Aorta (tissue), 5 donors: ENCODE results near the gene TARBP2. TPM values are rescaled to one million over a fixed set of nuclear protein-coding genes. Genes with fewer than 3 reads are reported as not detected.

Experiments
- ATAC-seq: fragments of 200-7000 bp; cut with Tn5 transposase; one replicate; pipeline ENCODE4 v1.9.1; 2022; ENCODE audit warnings: moderate library complexity; ENCODE audit not compliant: low FRiP score
- DNase-seq, 2 donors: peaks; one replicate each; pipeline ENCODE4 v3.0.0-alpha.2; 2020
- H3K27ac ChIP-seq, 2 donors: one replicate each; pipeline ENCODE4 v1.5.1; 2013; ENCODE audit warnings: low read length in 2 of 2, mild to moderate bottlenecking in 2 of 2, moderate library complexity in 2 of 2, control low read depth in 1 of 2, inconsistent platforms in 1 of 2, low read depth in 1 of 2
- H3K27me3 ChIP-seq, 2 donors: one replicate each; pipeline ENCODE4 v1.6.1; 2013; ENCODE audit warnings: control low read depth in 1 of 2, low read length in 1 of 2, mild to moderate bottlenecking in 1 of 2, moderate library complexity in 1 of 2; ENCODE audit not compliant: insufficient read depth in 2 of 2, control insufficient read depth in 1 of 2
- H3K36me3 ChIP-seq, 2 donors: one replicate each; pipeline ENCODE4 v1.6.1; 2013; ENCODE audit warnings: control low read depth in 1 of 2, low read length in 1 of 2, mild to moderate bottlenecking in 1 of 2; ENCODE audit not compliant: insufficient read depth in 2 of 2, control insufficient read depth in 1 of 2
- H3K4me1 ChIP-seq, 2 donors: one replicate each; pipeline ENCODE4 v1.6.1; 2013; ENCODE audit warnings: low read length in 2 of 2, control low read depth in 1 of 2, mild to moderate bottlenecking in 1 of 2, moderate library complexity in 1 of 2; ENCODE audit not compliant: insufficient read depth in 2 of 2, control insufficient read depth in 1 of 2
- H3K4me3 ChIP-seq, 2 donors: one replicate each; pipeline ENCODE4 v1.5.1; 2013; ENCODE audit warnings: low read length in 2 of 2, control low read depth in 1 of 2, mild to moderate bottlenecking in 1 of 2
- H3K9me3 ChIP-seq: one replicate; pipeline ENCODE4 v1.6.1; 2013; ENCODE audit warnings: mild to moderate bottlenecking, low read length; ENCODE audit not compliant: control insufficient read depth
- WGBS, 2 donors: extraction: QIAGEN DNeasy Blood & Tissue Kit; methylation state at CpG; one replicate each; pipeline ENCODE4 v1.1.7; 2013; 5-methylcytosine and 5-hydroxymethylcytosine counted together
- intact Hi-C, 2 donors: fragments of 100-400 bp; cut with DNase I; formaldehyde crosslinking; loops; one replicate each; pipeline versions ENCODE4 v1.14.2 to v1.15.0; 2022
- polyA plus RNA-seq, 2 donors: library from polyadenylated mRNA; stranded (reverse); fragments of 200-250 nt; gene quantifications; one replicate each; pipeline ENCODE4 v1.2.3, GENCODE V29; 2013
- total RNA-seq, 2 donors: library from RNA; stranded (reverse); fragmentation: NEBNext Ultra II Directional; extraction: Animal tissue kit (Norgen Biotek cat#: 25700); gene quantifications; one replicate each; pipeline ENCODE4 v1.2.1, GENCODE V29; 2021
- donor health status: healthy with polysubstance abuse.
- donor health status: Bipolar disorder and iron deficiency.
- donor health status: DM: no; HTN: no; CAD: no.
- donor health status: DM: no; HTN: no; CAD: no.
- donor health status: DM: yes; HTN: yes; CAD: no.

TARBP2 gene
- total and polyA plus RNA-seq, 4 donors = 8.8 to 36.3 (median 17.0) TPM

DNA sequence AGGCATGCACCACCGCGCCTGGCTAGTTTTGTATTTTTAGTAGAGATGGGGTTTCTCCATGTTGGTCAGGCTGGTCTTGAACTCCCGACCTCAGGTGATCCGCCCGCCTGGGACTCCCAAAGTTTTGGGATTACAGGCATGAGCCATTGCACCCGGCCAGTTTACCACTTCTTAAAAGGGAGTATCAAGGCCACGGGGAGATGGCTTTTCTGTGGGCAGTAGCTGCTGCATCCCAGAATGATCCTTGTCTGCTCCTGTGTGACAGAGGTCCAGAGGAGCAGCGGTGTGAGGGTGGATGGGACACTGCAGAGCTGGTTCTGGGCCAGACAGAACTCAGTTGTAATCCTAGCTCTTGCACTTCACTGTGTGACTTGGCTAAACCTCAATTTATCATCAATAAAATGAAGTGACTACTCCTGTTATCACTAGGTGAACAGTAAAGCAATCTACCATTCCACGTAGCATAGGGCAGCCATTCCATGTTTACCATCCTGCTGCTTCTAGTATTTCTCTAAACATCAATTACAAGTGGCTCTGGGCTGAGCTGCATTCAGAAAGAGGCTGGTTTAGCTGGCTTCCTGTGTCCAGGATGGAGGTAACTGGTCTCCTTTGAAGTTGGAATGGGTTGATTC, 9.2 kb downstream of the TARBP2 start:
- Histone ChIP-seq H3K4me1 (no peaks in the 10 kb centered on the region), H3K27me3 (no peaks in the 10 kb centered on the region), H3K4me3 (no peak overlapping the region), H3K36me3 (peaks cover 6 to 9% of the 10 kb centered on the region in 2 donors), H3K9me3 (no peaks in the 10 kb centered on the region), H3K27ac (no peak overlapping the region)
- intact Hi-C loops = loop anchor here in 1 of 2 donors (5.0 kb wide), 1 partner anchor 38 kb away; no protein-coding TSS in a partner anchor
- DNase-seq (peak in 1 of 2 donors; percentile 69), ATAC-seq (no peak)
- 83 to 85% methylated on average over 9 of the region's 9 CpGs for WGBS, 2 donors

DNA sequence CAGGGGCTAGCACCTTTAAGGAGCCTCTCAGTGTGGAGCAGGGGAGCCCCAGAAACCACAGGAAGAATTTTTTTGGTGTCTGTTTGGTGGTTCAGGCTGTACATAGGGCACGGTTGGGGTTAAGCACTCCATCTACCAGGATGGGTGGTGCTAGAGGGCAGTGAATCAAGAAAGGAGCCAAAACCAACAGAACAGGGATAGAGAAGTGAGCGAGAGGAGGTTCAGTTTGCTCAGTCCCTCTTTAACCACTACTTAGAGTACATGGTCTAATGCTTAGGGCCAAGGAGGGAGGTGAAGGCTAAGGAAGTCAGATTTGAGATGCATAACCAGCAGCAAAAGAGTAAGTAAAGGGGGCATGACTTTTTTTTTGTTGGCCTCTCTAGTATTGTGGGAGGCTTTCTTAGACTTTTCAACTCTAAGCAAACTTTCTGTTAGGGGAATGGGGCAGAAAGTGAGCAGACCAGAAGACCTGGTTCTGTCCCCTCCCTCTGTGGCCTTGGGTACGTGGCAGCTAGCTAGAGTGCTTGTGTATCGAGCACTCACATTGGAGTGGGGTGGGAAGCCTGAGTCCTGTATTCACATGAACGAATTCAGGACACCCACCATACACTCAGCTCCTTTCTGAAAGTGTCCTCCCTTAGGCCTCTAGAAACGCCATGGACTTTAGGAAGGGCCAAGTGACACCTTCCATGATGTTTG, 12.8 kb downstream of the TARBP2 start:
- H3K36me3 ChIP-seq = peaks cover 6 to 15% of the 10 kb centered on the region in 2 donors
- H3K4me3 ChIP-seq = no peak overlapping the region
- intact Hi-C loops = loop anchor here in 1 of 2 donors (5.0 kb wide), 1 partner anchor 42 kb away; no protein-coding TSS in a partner anchor

DNA sequence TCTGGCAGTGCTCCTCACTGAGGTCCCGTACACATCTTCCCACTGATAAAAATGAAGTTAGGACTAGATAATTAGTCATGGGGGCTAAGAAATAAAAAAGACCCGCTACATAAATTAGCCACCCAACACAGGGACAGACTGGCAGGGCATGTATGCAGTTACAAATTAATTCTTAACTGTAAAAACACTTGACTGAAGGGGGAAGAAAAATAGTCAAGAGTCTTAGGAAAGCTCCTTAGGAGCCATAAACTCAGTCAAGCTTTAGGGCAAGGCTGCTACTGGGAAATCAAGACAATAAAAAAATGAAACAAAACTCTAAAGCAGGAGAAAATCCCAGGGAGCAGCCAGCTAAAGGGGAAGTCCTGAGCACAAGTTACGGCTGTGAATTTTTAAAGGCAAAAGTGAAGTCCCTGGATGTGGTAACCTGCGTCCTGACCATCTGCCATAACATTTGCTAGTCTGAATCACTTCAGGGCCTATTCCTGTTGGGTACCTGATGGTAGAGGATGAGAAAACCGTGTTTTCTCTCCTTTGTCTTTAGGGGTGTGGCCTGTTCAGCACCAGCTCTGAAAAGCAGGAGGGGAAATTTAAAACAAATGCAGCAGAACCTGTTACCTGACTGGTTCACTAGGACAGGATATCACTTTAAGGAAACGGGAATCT, 13.7 kb downstream of the TARBP2 start:
- Histone ChIP-seq H3K4me3 (no peak overlapping the region), H3K27ac (no peak overlapping the region), H3K36me3 (peaks cover 6 to 17% of the 10 kb centered on the region in 2 donors), H3K4me1 (no peaks in the 10 kb centered on the region), H3K27me3 (no peaks in the 10 kb centered on the region), H3K9me3 (no peaks in the 10 kb centered on the region)
- ATAC-seq (no peak), DNase-seq (no peak)
- intact Hi-C loops = loop anchor here in 1 of 2 donors (5.0 kb wide), 1 partner anchor 42 kb away; no protein-coding TSS in a partner anchor
- WGBS, 2 donors = 70 to 74% methylated on average over 6 of the region's 6 CpGs

More for the DNA sequence above, 12.8 kb downstream of the TARBP2 start:
- no peaks in the 10 kb centered on the region for H3K27me3 ChIP-seq
- H3K27ac ChIP-seq = no peak overlapping the region
- no peak for DNase-seq
- WGBS, 2 donors = 49 to 54% methylated on average over 6 of the region's 6 CpGs
- H3K9me3 ChIP-seq = no peaks in the 10 kb centered on the region
- H3K4me1 ChIP-seq = no peaks in the 10 kb centered on the region
- ATAC-seq = no peak

DNA sequence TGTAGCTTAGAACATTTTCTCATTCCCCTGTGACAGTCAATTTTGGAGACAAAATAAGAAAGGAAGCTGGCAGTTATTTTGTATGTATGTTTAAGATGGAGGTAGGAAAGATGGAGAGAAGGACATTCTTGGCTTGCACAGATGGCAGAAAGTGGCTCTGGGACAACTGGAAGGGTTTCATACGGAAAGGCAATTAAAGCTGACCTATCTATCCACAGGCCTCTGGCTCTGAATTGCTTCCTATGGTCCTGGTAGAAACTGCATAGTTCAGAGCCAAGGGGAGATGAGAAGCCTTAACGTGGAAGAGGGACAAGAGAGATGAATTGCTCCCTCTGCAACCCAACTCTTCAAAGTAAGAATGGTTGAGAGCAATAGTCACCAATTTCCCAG, 14.2 kb downstream of the TARBP2 start:
- Histone ChIP-seq H3K4me1 (no peaks in the 10 kb centered on the region), H3K9me3 (no peaks in the 10 kb centered on the region), H3K36me3 (peaks cover 6 to 17% of the 10 kb centered on the region in 2 donors), H3K27ac (no peak overlapping the region), H3K27me3 (no peaks in the 10 kb centered on the region), H3K4me3 (no peak overlapping the region)
- intact Hi-C loops = no loop called here
- DNase-seq = no peak
- WGBS, 2 donors = 59 to 64% methylated on average over 2 of the region's 2 CpGs
- no peak for ATAC-seq

- Histone ChIP-seq H3K27me3 (no peaks in the 10 kb centered on the region), H3K4me3 (no peak overlapping the region), H3K27ac (no peak overlapping the region), H3K4me1 (no peaks in the 10 kb centered on the region), H3K36me3 (peaks cover 7 to 19% of the 10 kb centered on the region in 2 donors), H3K9me3 (no peaks in the 10 kb centered on the region)
- WGBS, 2 donors = 77 to 82% methylated on average over 13 of the region's 13 CpGs
- intact Hi-C loops = no loop called here
- DNase-seq (no peak), ATAC-seq (no peak)
These were observed 15.8 kb downstream of the TARBP2 start for GRCh38 chr12:53516758-53517455.

DNA sequence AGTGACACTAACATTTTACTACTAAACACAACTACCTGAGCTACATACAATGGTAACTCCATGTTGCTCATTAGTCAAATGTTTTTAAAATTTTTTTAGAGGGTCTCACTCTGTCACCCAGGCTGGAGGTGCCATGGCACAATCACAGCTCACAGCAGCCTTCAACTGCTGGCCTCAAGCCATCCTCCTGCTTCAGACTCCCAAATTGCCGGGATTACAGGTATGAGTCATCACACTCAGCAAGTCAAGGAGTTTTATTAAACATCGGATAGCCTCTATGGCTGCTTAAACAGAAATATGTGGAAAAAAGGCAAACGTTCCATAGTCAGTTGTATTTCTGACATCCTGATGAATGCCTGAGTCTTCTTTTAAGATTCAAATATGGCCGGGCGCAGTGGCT, 17.3 kb downstream of the TARBP2 start:
- no peak for DNase-seq
- H3K27me3 ChIP-seq = no peaks in the 10 kb centered on the region
- H3K36me3 ChIP-seq = peaks cover 3 to 19% of the 10 kb centered on the region in 2 donors
- no peak overlapping the region for H3K27ac ChIP-seq
- no peaks in the 10 kb centered on the region for H3K4me1 ChIP-seq
- intact Hi-C loops = no loop called here
- no peaks in the 10 kb centered on the region for H3K9me3 ChIP-seq
- no peak overlapping the region for H3K4me3 ChIP-seq
- WGBS, 2 donors = 53% methylated on average over 5 of the region's 5 CpGs
- no peak for ATAC-seq

DNA sequence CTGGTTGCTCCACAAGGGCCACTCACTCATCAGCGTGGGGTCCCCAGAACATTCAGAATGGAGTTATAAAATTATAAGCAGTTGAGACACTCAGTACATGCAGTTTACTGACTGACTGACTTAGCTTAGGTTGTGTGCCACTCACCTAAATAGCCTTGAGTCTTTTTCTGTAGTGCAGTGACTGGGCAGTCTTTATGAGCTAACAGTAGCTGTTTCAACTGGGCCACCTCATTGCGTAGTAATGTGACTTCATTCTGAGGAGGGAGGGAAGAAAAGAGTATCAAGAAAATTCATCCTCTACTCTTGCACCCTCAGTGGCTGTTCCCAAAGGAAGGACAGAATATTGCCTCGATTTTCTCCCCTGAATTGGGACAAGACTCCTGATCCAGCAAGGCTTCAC, 22.0 kb downstream of the TARBP2 start:
- H3K4me1 ChIP-seq = no peaks in the 10 kb centered on the region
- intact Hi-C loops = no loop called here
- no peaks in the 10 kb centered on the region for H3K27me3 ChIP-seq
- peaks cover 3 to 9% of the 10 kb centered on the region in 2 donors for H3K36me3 ChIP-seq
- DNase-seq = no peak
- no peak overlapping the region for H3K27ac ChIP-seq
- WGBS, 2 donors = 93 to 95% methylated on average over 3 of the region's 3 CpGs
- no peak for ATAC-seq
- no peaks in the 10 kb centered on the region for H3K9me3 ChIP-seq
- no peak overlapping the region for H3K4me3 ChIP-seq

DNA sequence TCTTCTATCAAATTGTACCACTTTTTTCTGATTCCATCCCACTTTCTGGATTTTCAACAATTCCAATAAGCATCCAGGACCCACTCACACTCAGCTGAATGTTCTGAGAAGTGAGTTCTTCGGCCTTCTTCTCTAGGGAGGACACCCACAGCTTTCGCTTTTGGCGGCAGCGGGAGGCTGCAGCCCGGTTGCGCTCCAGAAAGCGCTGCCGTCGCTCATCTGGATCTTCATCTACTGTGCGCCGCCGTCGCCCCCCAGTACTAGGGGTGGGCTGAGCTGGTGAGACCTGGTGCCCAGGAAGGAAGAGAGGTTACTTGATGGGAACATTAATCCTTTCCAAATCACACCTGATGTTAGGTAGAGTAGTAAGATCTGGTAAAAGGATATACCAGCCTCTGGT, 23.4 kb downstream of the TARBP2 start:
- H3K27ac ChIP-seq = no peak overlapping the region
- no peak overlapping the region for H3K4me3 ChIP-seq
- 96 to 97% methylated on average over 13 of the region's 13 CpGs for WGBS, 2 donors
- no peaks in the 10 kb centered on the region for H3K27me3 ChIP-seq
- ATAC-seq (no peak), DNase-seq (no peak)
- no peaks in the 10 kb centered on the region for H3K4me1 ChIP-seq
- no peaks in the 10 kb centered on the region for H3K9me3 ChIP-seq
- intact Hi-C loops = no loop called here
- peaks cover 7% of the 10 kb centered on the region in 2 donors for H3K36me3 ChIP-seq
